NCI-H1930 (cell line): Measurements from ENCODE around the gene PRAC2.

Experiments used
- DNase-seq, 2 experiments: peaks; one replicate each; lab custom pipeline; 2025; lab: John Stamatoyannopoulos, UW

Gene PRAC2

DNA sequence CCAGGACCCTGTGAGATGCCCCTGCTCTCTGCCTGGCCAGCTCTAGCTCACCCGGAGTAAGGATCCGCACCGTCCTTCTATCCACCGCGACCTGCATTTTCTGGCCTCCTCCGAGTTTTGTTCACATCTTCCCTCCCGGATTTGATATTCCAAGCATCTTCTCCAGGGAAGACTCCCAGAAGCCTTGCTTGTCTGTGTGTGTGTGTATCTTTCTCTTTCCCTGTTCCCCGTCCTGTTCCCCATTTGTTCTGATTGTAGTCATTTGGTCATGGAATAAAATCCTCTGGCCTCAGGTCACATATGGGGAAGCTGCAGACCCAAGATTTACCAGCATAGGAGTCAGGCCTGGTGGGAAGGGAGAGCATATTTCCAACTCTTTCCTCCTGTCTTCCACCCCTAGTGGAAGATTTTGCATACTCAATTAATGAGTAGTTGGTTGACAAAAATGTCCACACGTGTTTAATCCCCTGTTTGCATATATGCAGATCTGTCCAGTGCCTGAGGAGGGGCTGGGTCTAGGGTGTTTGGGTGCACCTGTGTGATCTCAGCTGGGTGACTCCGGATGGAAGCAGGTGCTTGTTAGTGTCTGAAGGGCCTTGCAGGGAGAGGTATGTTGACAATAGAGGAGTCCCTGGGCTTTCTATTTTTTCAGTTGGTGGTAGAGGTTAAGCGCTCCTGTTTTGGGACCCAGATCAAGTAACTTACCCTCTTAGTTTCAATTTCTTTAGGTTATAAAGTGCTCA is 2.5 kb upstream of the PRAC2 start:
- DNase-seq, result no peak

DNA sequence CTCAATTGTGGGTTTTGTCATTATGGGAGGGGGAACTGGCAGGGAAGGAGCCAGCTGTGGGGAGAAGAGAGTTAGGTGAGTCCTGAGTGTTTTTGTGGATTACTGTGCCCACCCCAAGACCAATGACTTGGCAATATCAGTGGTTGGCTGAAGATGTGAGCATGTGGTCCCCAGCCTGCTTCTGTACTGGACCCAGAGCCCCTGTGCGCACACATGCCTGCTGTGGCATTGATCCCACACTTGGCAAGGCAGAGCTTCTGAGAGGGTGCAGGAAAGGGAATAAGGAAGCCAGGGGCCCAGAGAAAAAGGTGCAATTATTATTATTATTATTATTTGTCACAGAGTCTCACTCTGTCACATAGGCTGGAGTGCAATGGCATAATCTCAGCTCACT is 2.0 kb upstream of the PRAC2 start:
- DNase-seq, result no peak

DNA sequence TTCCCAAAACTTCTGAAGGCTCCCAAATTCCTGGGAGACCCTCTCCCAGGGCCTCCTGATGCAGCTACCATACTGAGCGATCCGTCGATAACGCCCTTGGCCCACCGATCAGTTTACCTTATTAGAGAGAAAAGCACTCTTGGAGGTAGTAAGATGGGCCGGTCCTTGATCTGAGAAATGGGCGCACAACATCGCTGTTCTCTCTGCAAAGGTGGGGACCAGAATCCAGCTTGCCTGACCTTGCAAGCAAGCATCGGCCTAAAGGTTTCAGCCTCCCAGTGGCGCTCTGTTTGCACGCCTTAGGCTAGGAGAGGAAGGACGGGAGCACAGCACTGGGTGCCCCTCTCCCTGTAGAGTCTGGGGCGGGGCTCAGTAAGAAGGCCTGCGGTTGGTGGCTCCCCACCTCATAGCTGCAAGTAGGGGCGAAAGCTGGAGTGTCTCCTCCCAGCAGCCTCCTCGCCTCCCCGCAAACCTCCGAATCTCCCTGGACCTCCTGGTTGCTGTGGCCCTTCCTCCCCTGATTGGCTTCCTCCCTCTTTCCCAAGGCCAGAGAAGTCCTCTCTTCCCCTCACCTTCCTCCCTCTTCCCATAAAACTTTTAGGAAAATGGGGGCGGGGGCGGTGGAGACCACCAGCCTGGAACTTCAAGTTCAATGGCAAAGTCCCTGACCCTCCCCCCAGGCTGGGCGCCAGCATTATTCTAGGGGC is 631 bp upstream of the PRAC2 start, which contains the start of gene PRAC1:
Gene PRAC1, minus strand, starts transcription at position 318 of the 707 bp plus-strand sequence. Its CDS starts 126 bp downstream, at position 192.
- DNase-seq, result no peak

DNA sequence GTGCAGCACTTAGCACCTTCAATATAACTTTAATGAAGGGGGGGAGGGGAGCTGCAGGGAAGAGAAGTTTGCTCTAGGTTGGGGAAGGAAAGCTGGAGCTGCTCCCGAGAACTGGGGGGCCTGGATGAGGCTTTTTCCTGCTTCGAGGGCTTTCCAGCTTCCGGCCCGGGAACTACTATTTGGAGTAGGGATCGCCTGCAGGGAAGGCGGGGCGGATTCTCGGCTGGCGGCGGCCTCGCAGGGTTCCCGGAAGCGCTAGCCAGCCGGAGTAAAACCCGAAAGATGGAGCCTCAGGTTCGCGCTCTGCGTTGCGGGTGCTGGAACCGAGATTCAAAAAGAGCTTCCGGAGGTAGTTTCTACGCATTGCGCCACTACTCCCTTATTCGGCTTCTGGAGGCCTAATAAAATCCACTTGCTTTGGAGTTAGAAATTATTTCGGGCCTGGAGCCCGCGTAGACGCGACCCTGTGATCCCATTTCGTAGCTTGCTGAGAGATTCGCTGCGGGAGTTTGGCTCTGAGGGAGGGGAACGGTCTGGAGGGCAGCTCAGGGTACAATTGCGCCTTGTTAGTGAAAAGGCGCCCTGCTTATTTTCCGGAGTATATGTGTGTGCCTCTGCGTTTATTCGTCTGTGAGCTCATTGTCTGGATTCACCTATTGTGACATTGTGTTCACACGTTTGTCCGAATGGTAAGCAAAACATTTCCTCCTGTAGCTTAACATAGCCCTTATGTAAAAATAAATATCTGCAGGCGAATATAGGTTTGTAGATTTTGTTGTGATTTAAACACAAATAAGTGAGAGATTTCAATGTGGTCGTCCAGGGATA is 652 bp downstream of the PRAC2 start:
- DNase-seq, result no peak

DNA sequence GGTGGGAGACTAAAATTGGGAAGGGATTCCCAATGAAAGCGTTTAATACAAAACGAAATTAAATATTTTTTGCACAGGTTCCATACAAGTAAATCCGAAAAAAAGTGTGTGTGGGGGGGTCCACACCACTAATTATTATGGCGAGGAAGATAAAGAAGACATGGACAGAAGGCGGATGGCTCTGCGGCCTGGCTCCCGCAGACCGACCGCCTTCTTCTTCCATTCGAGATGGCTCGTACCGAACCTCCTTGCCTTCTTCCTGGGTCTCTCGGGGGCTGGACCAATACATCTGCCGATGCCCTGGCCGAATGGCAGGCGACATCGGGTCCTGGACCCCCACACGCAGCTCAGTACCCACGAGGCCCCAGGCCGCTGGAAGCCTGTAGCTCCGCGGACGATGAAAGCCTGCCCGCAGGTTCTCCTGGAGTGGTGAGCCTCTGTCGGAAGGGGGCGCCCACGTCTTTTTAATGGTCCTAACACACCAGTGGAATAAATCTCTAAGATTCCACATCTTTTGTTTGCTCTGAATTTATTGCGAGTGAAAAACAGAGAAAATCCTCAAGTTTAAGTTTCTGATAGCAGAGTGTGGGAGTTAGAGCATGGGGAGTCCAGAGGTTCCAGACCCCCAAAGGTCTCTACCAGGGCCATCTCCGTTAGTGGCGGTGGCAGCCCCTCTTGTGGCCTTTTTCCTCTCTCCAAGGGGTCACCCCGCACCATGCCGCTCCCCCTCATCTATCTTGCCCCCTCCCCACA is 1.4 kb downstream of the PRAC2 start:
- DNase-seq, result no peak

DNA sequence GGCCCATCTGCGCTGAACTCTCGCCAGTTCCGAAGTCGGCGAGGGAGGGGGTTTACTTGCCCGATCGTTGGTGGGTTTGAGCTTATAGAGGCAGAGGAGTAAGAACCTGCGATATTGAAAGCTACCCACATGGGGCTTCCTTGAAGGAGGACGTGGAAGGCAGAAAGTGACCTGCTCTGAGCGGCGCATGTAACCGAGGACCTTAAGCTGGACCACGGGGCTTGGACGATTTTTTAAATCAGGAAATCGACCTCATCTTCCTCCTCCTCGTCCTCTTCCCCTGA is 2.0 kb downstream of the PRAC2 start:
- no peak for DNase-seq

DNA sequence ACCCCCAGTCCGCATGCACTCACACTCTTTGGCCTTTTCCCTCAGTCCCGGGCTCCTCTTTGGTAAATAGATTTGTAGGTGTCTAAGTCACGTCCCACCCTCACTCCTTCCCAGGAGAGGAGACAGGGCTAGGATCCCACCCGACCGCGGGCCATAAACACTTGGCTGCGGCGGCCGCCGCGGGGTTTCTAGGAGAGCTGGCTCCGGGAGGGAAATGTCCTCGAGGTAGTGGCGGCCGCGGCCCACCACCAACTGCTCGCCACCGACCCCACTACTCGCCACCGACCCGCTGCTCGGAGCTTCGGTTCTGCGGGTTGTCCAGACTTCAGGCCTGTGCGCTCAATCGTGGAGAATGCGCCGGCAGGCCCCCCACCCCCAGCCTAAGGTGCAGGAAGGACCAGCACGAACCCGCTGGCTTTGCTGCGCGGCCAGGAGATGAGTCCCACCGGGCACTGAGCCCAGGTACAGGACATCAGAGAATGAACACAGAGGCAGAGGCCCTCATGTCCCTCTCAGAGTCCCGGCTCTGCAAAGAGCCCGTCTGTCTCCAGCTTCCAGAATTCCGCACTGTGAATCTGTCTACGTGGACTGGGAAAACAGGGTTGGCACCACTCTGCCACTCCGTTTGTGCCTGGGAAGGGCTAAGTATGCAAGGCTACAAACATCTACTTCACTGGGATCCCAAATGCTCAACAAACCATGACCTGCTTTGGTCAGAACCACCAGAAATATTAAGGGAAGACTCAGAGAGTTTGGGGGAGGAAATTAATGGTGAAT is 2.5 kb downstream of the PRAC2 start:
- DNase-seq, result no peak

DNA sequence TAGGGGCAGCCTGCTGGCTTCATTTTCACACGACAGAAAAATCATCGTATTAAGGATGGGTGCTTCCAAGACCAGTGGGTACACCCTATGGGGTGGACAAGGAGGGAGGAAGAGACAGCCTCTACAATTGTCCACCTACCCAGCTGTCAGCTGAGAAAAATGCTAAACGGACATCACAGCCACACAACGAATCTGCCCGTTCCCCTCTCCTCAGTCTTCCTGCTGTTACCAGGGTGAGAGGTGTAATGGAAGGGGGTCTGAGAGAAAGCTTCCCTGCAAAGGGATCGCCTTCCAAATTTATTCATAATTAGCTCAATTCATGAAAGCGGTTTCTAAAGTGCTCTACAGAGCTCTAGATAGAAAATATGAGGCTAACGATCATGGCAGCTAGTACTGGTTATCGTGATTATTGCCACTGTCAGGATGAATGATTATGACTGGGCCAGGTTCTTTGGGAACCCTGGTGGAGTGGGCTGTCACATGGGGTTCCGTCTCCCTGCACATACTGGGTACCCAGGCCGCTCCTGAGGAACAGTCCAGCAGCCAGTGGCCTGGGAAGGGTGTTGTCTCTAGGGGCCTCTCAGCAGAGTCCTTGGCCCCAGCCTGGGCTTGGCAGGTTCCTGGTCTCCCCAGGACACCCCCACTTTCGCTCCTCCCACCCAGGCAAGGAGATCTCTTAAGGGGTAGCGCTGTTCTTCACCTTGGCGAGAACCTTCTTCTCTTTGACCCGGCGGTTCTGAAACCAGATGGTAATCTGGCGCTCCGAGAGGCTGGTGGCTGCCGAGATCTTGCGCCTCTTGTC is 3.3 kb downstream of the PRAC2 start:
- no peak for DNase-seq

DNA sequence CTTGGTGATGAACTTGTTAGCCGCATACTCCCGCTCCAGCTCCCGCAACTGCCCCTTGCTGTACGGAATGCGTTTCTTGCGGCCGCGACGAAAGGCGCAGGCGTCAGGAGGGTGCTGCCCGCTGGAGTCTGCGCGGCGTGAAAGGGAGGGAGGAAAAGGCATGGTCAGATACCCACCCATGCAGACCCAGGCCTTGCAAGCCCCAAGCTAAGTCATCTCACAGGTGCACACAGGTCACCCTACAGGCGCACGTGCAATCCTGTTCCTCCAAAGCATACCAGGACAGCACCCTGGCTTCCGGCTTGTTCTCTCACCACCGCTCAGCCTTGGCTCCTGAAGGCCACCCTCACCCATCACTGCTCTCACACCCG is 3.9 kb downstream of the PRAC2 start:
- no peak for DNase-seq

DNA sequence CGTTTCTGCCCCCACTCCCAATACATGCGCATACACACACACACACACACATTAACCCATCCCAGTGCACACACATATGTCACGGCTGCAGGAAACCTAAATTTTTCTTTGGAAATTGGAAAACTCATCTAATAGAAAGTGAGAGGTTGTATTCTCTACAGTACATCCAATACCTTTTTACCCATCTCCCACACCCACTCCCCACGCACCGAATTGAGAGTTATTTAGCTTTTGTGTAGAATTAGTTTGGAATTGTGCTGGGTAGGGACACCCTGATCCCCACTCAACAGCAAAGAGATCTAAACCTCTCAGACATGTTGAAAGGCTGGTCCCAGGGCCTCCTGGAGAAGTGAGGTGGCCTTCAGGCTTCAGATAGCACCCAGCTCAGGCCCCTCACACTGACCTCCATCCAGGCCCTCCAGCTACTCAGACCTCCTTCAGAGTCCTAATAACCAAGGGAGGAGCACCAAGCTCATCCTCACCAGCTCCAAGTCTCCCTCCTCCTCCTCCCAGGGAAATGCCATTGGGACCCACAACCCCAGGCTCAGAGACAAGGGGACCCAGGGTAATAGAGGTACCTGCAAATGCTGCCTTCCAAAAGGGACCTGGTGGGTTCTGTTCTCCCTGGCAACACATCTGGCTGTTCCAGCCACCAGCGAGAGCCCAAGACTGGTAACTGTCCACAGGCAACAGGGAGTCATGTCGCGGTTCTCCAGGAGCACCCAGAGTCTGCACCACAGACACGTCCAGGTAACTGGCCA is 4.6 kb downstream of the PRAC2 start:
- DNase-seq, result no peak

DNA sequence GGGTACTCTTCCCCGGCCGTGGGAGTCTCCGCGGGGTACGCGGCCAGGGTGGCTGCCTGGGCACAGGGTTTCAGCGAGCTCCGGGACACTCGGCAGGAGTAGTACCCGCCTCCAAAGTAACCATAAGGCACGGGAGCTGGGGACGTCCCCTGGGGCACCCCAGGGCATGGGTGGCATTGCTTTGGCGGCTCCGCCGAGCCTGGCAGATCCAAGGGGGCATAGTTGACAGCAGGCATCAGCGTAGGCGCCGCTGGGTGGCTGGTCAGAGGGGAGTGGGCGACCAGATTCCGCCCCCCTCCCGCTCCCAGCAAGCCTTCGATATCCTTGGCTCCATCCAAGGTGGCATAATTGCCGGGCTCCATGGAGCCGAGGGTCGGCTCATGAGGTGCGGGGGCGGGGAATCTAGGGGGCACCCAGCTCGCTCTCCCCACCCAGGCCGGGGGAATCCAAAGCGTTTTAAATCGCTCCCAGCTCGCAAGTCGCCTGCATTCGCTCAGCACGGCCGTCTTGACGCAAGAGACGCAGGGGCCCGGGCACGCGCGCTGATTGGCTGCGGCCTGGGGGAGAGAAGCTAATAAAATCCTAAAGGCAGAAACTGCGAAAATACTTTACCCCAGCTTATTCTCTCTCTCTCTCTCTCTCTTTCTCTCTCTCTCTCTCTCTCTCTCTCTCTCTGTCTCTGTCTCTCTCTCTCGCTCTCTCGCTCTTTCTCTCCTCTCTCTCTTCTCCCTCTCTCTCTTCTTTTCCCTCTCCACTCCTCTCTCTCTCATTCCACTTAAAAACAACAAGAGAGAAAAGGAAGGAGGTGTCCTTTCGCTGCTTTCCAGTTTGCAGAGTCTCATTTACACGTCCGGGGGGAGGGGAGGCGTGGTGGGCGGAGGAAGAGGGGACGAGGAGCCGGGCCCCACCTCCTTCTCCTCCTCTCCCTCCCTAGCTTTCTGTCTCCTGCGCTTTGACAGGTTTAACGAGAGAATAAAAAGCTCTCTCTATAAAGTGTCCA is 5.5 kb downstream of the PRAC2 start, which contains the start of gene HOXB13:
Gene HOXB13, minus strand, starts transcription at position 519 of the 1,000 bp plus-strand sequence. Its CDS starts 157 bp downstream, at position 362.
- peak; percentile 23 to 63 for DNase-seq

DNA sequence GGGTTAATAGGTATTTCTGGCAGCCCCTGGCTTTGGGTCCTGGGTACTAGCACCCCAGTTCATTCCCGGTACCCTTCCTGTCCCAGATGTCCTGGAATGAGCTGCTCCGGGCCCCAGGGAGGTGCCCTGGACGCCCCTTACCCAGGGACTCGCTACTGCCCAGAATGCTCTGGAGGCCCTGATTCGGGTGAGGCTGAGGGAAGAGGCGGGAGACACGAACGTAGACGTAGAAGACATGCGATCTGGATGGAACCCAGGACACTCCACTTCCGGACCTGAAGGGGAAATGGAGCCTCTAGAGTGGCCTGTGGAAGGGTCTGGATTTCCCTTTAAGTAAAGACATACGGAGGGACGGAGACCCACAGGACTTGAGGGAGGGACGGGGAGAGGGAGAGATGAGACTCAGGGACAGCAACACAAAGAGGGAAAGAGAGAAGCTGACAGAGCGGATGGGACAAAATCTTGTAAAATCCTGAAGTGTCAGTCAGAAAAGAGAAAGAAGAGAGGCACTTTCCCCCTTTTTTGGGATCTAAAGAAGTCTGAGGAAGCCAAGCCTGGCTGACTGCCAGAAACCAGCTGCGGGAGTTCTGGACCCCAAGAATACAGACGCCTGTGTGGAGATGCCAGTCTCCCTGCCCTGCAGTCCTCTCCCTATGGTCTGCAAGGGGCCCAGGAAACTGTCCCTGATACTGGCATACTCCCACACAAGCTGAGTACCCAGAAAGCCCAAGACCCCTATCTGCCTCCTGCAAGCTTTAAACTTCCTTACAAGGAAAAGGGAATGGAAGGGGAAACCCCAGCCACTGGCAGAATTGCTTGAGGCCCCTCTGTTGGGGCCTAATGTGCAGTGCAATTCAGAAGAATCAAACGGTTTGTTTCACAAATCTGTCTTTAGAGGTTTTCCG is 6.6 kb downstream of the PRAC2 start:
- DNase-seq, result no peak

DNA sequence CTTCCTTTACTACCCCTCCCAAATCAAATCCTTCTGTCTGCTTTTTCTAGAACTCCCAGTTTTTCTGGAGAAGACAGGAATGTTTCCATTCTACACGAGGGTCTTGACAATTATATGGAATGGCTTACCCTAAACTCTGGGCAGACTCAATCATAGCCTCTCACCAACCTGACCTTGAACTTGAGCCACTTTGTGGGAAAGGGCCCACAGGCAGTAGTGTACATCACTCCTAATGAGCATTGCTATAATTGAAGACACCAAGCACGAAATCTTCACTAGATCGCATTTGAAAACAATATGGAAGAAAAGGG is 7.2 kb downstream of the PRAC2 start:
- no peak for DNase-seq

DNA sequence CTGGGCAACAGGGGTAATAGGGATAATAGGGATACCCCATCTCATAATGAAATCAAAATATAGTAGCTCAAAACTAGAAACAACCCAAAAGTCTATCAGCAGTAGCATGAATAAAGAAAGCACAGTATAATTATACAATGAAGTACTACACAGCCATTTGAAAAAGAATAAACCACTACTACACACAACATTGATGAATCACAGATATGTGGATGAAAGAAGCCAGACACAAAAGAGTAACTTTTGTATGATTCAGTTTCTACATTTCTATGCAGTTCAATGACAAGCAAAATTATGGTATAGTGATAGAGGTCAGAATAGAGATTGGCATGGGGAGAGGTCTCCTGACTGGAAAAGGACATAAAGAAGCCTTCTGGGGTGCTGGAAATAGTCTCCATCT is 8.4 kb downstream of the PRAC2 start:
- no peak for DNase-seq

DNA sequence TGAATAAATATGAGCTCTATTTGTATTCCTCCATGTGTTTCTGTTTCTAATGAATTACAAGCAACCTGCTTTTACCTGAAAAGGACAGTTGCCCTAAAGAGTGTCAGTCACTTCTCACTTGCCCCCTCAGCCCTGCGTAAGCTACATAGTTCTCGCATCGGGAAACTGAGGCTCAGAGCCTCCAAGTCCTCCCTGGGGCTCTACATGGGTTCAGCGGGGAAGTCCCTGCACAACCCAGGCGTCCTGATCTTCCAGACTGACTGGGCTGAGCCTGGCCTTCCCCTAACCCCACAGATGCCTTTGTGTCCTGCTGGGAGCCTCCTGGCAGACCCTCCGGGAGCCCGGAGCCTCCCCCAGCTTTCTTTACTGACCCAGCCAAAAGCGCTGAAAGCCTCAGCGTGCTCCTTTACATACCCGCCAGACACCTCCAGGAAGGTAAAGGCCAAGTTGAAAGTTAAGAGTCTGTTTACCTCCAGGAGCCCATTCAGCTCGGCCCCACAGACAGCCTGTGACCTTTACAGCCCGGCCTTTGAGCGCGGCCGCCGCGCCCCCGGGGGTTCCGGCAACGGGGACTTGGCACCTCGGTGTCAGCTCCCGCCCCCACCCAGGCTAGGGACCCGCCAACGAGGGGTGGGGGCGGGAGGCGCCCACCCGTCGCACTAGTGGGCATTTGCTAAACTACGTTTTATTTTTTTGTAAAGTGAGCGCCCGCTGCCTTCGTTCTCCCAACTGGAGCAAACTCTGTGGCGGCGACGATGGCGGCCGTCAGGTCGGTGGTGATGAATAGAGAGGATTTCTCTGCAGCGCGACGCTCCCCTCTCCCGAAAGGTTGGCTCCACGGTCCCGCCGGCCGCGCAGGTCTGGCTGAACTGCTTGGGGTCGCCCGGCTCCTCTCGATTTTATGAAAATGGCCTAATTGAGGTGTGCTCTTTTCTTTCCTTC is 10.0 kb downstream of the PRAC2 start:
- no peak for DNase-seq

DNA sequence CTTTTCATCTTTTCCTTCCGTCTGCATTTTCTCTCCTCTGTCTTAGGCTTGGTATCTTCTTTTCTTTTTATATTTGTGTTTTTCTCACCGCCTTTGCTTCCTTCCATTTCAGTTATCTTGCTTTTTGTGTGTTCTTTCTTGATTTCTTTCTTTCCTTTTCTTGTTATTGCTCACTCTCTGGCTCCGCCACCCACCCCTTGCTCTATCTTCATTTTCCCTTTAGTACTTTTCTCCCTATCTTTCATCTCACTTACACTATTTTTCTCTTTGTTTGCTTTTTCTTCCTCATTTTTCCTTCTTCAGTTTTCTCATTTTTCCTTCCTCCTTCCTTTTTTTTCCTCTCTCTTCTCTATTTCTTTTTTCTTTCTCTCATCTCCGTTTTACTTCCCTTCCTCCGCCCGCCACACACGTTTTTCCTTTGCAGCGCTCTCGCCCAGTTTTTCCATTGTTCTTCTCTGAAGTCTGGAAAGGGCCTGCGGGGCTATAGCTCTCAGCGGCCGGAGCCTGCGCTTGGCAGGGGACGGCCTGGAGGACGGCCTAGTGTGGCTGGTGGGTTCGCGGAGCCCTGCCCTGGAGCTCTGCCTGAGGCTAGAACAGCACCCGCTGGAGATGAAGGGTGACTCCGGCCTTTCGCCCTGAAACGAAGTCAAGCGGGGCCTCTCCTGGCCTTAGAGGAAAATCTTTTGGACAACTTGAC is 10.8 kb downstream of the PRAC2 start:
- DNase-seq, result no peak
